K562 (cell line): ENCODE measurements around the gene WWOX. TPM values are rescaled to one million over a fixed set of nuclear protein-coding genes. Genes with fewer than 3 reads are reported as not detected.

Experiments
- ATAC-seq: fragments of 200-7000 bp; cut with Tn5 transposase; 3 replicates; pipeline ENCODE4 v1.9.1; 2020; ENCODE audit warnings: moderate library complexity
- BruUV-seq: library from RNA; stranded (reverse); fragments of 400-500 nt; replicated peaks from 2 replicates; lab custom pipeline; 2021; lab: Mats Ljungman, UMichigan
- CTCF ChIA-PET: fragments of 300-600 bp; formaldehyde crosslinking; extraction: SDS; loops from one replicate; lab custom pipeline; 2021; ENCODE audit warnings: low intra/inter-chr PET ratio; lab: Yijun Ruan, JAX
- POLR2A ChIA-PET: fragments of 300-600, 350-650 bp; sonication (Branson Sonifier 250); formaldehyde crosslinking; extraction: SDS; loops from one replicate; lab custom pipeline; 2021; ENCODE audit warnings: antibody characterized with exemption, inconsistent platforms; lab: Yijun Ruan, JAX
- DNase-seq, 4 experiments: peaks; one replicate each; pipeline versions ENCODE4 v3.0.0 to v3.0.0-alpha.2; 2011 to 2018; ENCODE audit warnings: low spot score in 3 of 4, mixed read lengths in 3 of 4; ENCODE audit errors: extremely low read depth in 1 of 4
- FAIRE-seq: peaks from 2 replicates; lab custom pipeline; 2011; peaks lifted over from hg19 to GRCh38; lab: Jason Lieb, UNC
- H2AFZ ChIP-seq: 2 replicates; pipeline ENCODE4 v1.6.0; 2011; ENCODE audit warnings: low read depth, low read length, control low read depth, inconsistent platforms
- H3K27ac ChIP-seq: fragments of 200-600 bp; 3 replicates; pipeline ENCODE4 v1.8.0; 2011; ENCODE audit warnings: low read depth, mild to moderate bottlenecking, control low read depth, inconsistent platforms, low read length, moderate library complexity, mixed read lengths; ENCODE audit errors: extremely low read depth
- H3K27me3 ChIP-seq, 2 experiments: fragments of 300-600 bp in 1 of 2; 2 replicates in 1 of 2; 3 replicates in 1 of 2; pipeline versions ENCODE4 v1.6.0 to v1.8.0; 2011; ENCODE audit warnings: inconsistent platforms in 2 of 2, low read length in 2 of 2, mild to moderate bottlenecking in 1 of 2, mixed read lengths in 1 of 2, moderate library complexity in 1 of 2; ENCODE audit not compliant: control insufficient read depth in 2 of 2, insufficient read depth in 2 of 2
- H3K36me3 ChIP-seq: fragments of 300-600 bp; 3 replicates; pipeline ENCODE4 v1.8.0; 2011; ENCODE audit warnings: mild to moderate bottlenecking, low read length, inconsistent platforms; ENCODE audit not compliant: control insufficient read depth, insufficient read depth
- H3K4me1 ChIP-seq, 2 experiments: fragments of 200-600 bp in 1 of 2; replicated peaks in 1 of 2; 2 replicates in 1 of 2; 3 replicates in 1 of 2; pipeline versions ENCODE4 v1.5.1 to v1.8.0; 2011; ENCODE audit warnings: inconsistent platforms in 2 of 2, low read length in 2 of 2, mild to moderate bottlenecking in 1 of 2, mixed read lengths in 1 of 2, moderate library complexity in 1 of 2; ENCODE audit not compliant: control insufficient read depth in 2 of 2, insufficient read depth in 2 of 2
- H3K4me2 ChIP-seq: 2 replicates; pipeline ENCODE4 v1.6.1; 2011; ENCODE audit warnings: low read length, control low read depth, inconsistent platforms, mixed read lengths; ENCODE audit not compliant: insufficient read depth
- H3K4me3 ChIP-seq: fragments of 200-600 bp; sonication (generic), shearing (Covaris generic); 2 replicates; pipeline ENCODE4 v1.5.1; 2016; ENCODE audit warnings: control low read depth, inconsistent platforms
- H3K79me2 ChIP-seq: fragments of 200-600 bp; 3 replicates; pipeline ENCODE4 v1.8.0; 2011; ENCODE audit warnings: low read length, inconsistent platforms; ENCODE audit not compliant: control insufficient read depth, insufficient read depth
- H3K9ac ChIP-seq, 2 experiments: 2 replicates each; pipeline versions ENCODE4 v1.6.0 to v1.6.1; 2011; ENCODE audit warnings: low read depth in 2 of 2, low read length in 2 of 2, control low read depth in 1 of 2, inconsistent platforms in 1 of 2, mild to moderate bottlenecking in 1 of 2, mixed read lengths in 1 of 2; ENCODE audit not compliant: insufficient read depth in 1 of 2
- H3K9me1 ChIP-seq: one replicate; pipeline ENCODE4 v1.6.0; 2011; ENCODE audit warnings: inconsistent platforms, mild to moderate bottlenecking, low read length, moderate library complexity; ENCODE audit not compliant: control insufficient read depth, insufficient read depth
- H3K9me3 ChIP-seq: replicated peaks from 2 replicates; pipeline ENCODE4 v1.5.1; 2011; ENCODE audit warnings: low read depth, low read length, inconsistent platforms; ENCODE audit not compliant: control insufficient read depth, insufficient read depth
- H4K20me1 ChIP-seq: replicated peaks from 2 replicates; pipeline ENCODE4 v1.6.1; 2011; ENCODE audit warnings: low read length, inconsistent platforms, mixed read lengths; ENCODE audit not compliant: control insufficient read depth, insufficient read depth
- BCOR ChIP-seq: fragments of 450-650 bp; IDR thresholded peaks from 2 replicates; pipeline ENCODE4 v1.6.1; 2016
- FOSL1 ChIP-seq: fragments of 200-800 bp; sonication (Bioruptor generic); conservative IDR thresholded peaks from 2 replicates; pipeline ENCODE4 v1.6.1; 2016; ENCODE audit warnings: missing genetic modification characterization, missing compliant biosample characterization
- HDAC1 ChIP-seq, 2 experiments: fragments of 450-650 bp; IDR thresholded peaks; 2 replicates each; pipeline ENCODE4 v1.6.1; 2016 to 2017; ENCODE audit warnings: inconsistent platforms in 1 of 2, mild to moderate bottlenecking in 1 of 2, moderate library complexity in 1 of 2
- HNRNPK ChIP-seq: fragments of 200-400 bp; formaldehyde crosslinking; IDR thresholded peaks from one replicate; pipeline ENCODE4 v1.6.1; 2018; ENCODE audit warnings: mild to moderate bottlenecking, low read depth, low read length; ENCODE audit not compliant: poor library complexity, severe bottlenecking
- XRCC3 ChIP-seq: fragments of 450-650 bp; IDR thresholded peaks from 2 replicates; pipeline ENCODE4 v1.6.1; 2017; ENCODE audit warnings: mild to moderate bottlenecking, moderate library complexity
- WGBS: fragments of 100-300 bp; shearing (Covaris generic); methylation state at CpG from one replicate; pipeline ENCODE4 v1.1.6; 2016; ENCODE audit warnings: low coverage, mixed read lengths; ENCODE audit not compliant: insufficient coverage; ENCODE audit errors: missing lambda C conversion rate; 5-methylcytosine and 5-hydroxymethylcytosine counted together
- in situ Hi-C: fragments of 300-500 bp; cut with MboI; formaldehyde crosslinking; loops from 4 replicates; pipeline ENCODE4 v1.15.0; 2018; ENCODE audit warnings: inconsistent platforms, mixed read lengths
- intact Hi-C: fragments of 100-400 bp; cut with micrococcal nuclease; formaldehyde crosslinking; loops from 2 replicates; pipeline ENCODE4 v1.14.2; 2022
- polyA plus RNA-seq, 8 experiments: library from polyadenylated mRNA; depleted of rRNA in 4 of 8; stranded (reverse) in 5 of 8; unstranded in 3 of 8; fragments of >200 nt; fragmentation: Nextera tagmentation in 2 of 8; fragmentation: Illumina TruSeq in 1 of 8; extraction: Ambion mirVana in 2 of 8; extraction: Trizol in 1 of 8; gene quantifications; 2 replicates each; pipeline versions ENCODE4 v1.2.1 to v1.2.3, GENCODE V29; 2011 to 2014; ENCODE audit warnings: inconsistent platforms in 1 of 8, missing spikeins in 1 of 8
- total RNA-seq, 7 experiments: library from RNA; depleted of rRNA in 6 of 7; stranded (reverse); fragments of >200 nt in 6 of 7; fragmentation: Illumina TruSeq in 2 of 7; extraction: Trizol in 2 of 7; gene quantifications; 2 replicates each; pipeline versions ENCODE4 v1.2.1 to v1.2.3, GENCODE V29; 2011 to 2021; ENCODE audit warnings: low replicate concordance in 1 of 7
- TF ChIP-seq, protein P1 (sequence below): fragments of 450-650 bp; IDR thresholded peaks from 2 replicates; pipeline ENCODE4 v1.6.1; 2018; ENCODE audit not compliant: partially characterized antibody
- TF ChIP-seq, protein P2 (sequence below): fragments of 450-650 bp; IDR thresholded peaks from 2 replicates; pipeline ENCODE4 v1.7.0; 2016; ENCODE audit warnings: borderline replicate concordance

Gene WWOX
- total and polyA plus RNA-seq, 9 of the 15 experiments (the other 6 are each of a cell fraction or from before 2014, with no cell fraction given), result 1.6 to 22.7 (median 8.1) TPM

GRCh38 chr16:79136955-79137354 is 1037.5 kb downstream of the WWOX start:
- ATAC-seq (no peak), DNase-seq (no peak), FAIRE-seq (no peak)
- Histone ChIP-seq H3K79me2 (no peaks in the 10 kb centered on the region), H3K4me3 (no peak overlapping the region), H2AFZ (no peak overlapping the region), H3K4me1 (no peaks in the 10 kb centered on the region), H3K9me3 (no peaks in the 10 kb centered on the region), H3K27ac (no peak overlapping the region), H3K9ac (no peak overlapping the region), H3K27me3 (peaks cover 3 to 19% of the 10 kb centered on the region in 2 experiments), H3K9me1 (no peaks in the 10 kb centered on the region), H3K4me2 (no peak overlapping the region), H4K20me1 (no peaks in the 10 kb centered on the region), H3K36me3 (no peaks in the 10 kb centered on the region)
- POLR2A ChIA-PET, result interaction anchor here (0.6 kb wide), 1 partner anchor 1112 kb away, joined by 3 read pairs; no protein-coding TSS in a partner anchor
- CTCF ChIA-PET, result no interaction called here
- TF ChIP-seq HNRNPK (no peak), XRCC3 (no peak), FOSL1 (tag) (no peak), BCOR (no peak), HDAC1 (IDR thresholded peaks at IDR 0.05) (no peak)
- TF ChIP-seq, protein P1, sequence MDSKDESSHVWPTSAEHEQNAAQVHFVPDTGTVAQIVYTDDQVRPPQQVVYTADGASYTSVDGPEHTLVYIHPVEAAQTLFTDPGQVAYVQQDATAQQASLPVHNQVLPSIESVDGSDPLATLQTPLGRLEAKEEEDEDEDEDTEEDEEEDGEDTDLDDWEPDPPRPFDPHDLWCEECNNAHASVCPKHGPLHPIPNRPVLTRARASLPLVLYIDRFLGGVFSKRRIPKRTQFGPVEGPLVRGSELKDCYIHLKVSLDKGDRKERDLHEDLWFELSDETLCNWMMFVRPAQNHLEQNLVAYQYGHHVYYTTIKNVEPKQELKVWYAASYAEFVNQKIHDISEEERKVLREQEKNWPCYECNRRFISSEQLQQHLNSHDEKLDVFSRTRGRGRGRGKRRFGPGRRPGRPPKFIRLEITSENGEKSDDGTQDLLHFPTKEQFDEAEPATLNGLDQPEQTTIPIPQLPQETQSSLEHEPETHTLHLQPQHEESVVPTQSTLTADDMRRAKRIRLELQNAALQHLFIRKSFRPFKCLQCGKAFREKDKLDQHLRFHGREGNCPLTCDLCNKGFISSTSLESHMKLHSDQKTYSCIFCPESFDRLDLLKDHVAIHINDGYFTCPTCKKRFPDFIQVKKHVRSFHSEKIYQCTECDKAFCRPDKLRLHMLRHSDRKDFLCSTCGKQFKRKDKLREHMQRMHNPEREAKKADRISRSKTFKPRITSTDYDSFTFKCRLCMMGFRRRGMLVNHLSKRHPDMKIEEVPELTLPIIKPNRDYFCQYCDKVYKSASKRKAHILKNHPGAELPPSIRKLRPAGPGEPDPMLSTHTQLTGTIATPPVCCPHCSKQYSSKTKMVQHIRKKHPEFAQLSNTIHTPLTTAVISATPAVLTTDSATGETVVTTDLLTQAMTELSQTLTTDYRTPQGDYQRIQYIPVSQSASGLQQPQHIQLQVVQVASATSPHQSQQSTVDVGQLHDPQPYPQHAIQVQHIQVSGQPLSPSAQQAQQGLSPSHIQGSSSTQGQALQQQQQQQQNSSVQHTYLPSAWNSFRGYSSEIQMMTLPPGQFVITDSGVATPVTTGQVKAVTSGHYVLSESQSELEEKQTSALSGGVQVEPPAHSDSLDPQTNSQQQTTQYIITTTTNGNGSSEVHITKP, result no peak
- TF ChIP-seq, protein P2, sequence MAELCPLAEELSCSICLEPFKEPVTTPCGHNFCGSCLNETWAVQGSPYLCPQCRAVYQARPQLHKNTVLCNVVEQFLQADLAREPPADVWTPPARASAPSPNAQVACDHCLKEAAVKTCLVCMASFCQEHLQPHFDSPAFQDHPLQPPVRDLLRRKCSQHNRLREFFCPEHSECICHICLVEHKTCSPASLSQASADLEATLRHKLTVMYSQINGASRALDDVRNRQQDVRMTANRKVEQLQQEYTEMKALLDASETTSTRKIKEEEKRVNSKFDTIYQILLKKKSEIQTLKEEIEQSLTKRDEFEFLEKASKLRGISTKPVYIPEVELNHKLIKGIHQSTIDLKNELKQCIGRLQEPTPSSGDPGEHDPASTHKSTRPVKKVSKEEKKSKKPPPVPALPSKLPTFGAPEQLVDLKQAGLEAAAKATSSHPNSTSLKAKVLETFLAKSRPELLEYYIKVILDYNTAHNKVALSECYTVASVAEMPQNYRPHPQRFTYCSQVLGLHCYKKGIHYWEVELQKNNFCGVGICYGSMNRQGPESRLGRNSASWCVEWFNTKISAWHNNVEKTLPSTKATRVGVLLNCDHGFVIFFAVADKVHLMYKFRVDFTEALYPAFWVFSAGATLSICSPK, result no peak
- no TSS peak for BruUV-seq
- 0% methylated on average over 7 of the region's 7 CpGs for WGBS
- intact Hi-C loops (no loop called here), in situ Hi-C loops (no loop called here)
